HG03439 (cell line): Measurements from ENCODE around the gene HPCA.
"Not testable (repeated sequence)": the region's sequence is repeated elsewhere in the genome, so short reads cannot be mapped to it uniquely, and the experiment has no call there.

ENCODE experiments used
- ATAC-seq: cut with Tn5 transposase; IDR thresholded peaks from one replicate; pipeline ENCODE4 v1.9.1; 2021; ENCODE audit warnings: mild to moderate bottlenecking, moderate library complexity; ENCODE audit not compliant: unreplicated experiment

The HPCA gene

GRCh38 chr1:32900956-32901822 lies 14.9 kb downstream of the HPCA start, which contains the start of gene TMEM54:
Gene TMEM54, minus strand, starts transcription at chr1:32901389. Its CDS starts 151 bp downstream, at chr1:32901238.
- ATAC-seq: no peak

- no peak for ATAC-seq
Measured at GRCh38 chr1:32901823-32902534, 15.7 kb downstream of the HPCA start.

GRCh38 chr1:32902535-32902920 lies 16.2 kb downstream of the HPCA start:
- no peak for ATAC-seq

GRCh38 chr1:32903991-32904785 lies 17.9 kb downstream of the HPCA start:
- no peak for ATAC-seq

GRCh38 chr1:32904797-32905196 lies 18.5 kb downstream of the HPCA start:
- no peak for ATAC-seq

GRCh38 chr1:32905588-32905987 lies 19.3 kb downstream of the HPCA start:
- not testable (repeated sequence) for ATAC-seq

GRCh38 chr1:32906654-32907053 lies 20.4 kb downstream of the HPCA start:
- ATAC-seq: no peak

- no peak for ATAC-seq
Measured at GRCh38 chr1:32907435-32907834, 21.1 kb downstream of the HPCA start.

GRCh38 chr1:32910319-32910718 lies 24.0 kb downstream of the HPCA start:
- ATAC-seq: no peak

- no peak for ATAC-seq
Measured at GRCh38 chr1:32915766-32916706, 29.7 kb downstream of the HPCA start.

GRCh38 chr1:32917521-32917920 lies 31.2 kb downstream of the HPCA start:
- no peak for ATAC-seq

GRCh38 chr1:32918179-32918578 lies 31.9 kb downstream of the HPCA start:
- ATAC-seq: no peak

GRCh38 chr1:32919811-32920733 lies 33.8 kb downstream of the HPCA start:
- ATAC-seq: no peak

- ATAC-seq: no peak
Measured at GRCh38 chr1:32920833-32921232, 34.5 kb downstream of the HPCA start.

GRCh38 chr1:32924881-32925344 lies 38.6 kb downstream of the HPCA start:
- ATAC-seq: no peak

- no peak for ATAC-seq
Measured at GRCh38 chr1:32925403-32926162, 39.3 kb downstream of the HPCA start.

GRCh38 chr1:32926562-32926961 lies 40.3 kb downstream of the HPCA start:
- ATAC-seq: no peak

GRCh38 chr1:32927441-32927840 lies 41.1 kb downstream of the HPCA start:
- no peak for ATAC-seq
